Fibroblast of pulmonary artery (primary cell): ENCODE results near the gene FOXE3.
"Not testable (repeated sequence)": the region's sequence is repeated elsewhere in the genome, so short reads cannot be mapped to it uniquely, and the experiment has no call there.

Experiments used
- DNase-seq: peaks from one replicate; pipeline ENCODE4 v3.0.0-alpha.2; 2010; ENCODE audit warnings: low read depth
- H3K4me3 ChIP-seq: replicated peaks from 2 replicates; pipeline ENCODE4 v1.5.1; 2011; ENCODE audit warnings: low read depth, mild to moderate bottlenecking, control low read depth, low read length, moderate library complexity
- TF ChIP-seq, protein P1 (sequence below): IDR thresholded peaks from 2 replicates; pipeline ENCODE4 v1.5.1; 2011; ENCODE audit warnings: mild to moderate bottlenecking, control low read depth, low read length, inconsistent platforms; ENCODE audit errors: missing control alignments

The FOXE3 gene

GRCh38 chr1:47449822-47450552 lies 33.9 kb downstream of the FOXE3 start:
- H3K4me3 ChIP-seq, result no peak overlapping the region
- TF ChIP-seq, protein P1, sequence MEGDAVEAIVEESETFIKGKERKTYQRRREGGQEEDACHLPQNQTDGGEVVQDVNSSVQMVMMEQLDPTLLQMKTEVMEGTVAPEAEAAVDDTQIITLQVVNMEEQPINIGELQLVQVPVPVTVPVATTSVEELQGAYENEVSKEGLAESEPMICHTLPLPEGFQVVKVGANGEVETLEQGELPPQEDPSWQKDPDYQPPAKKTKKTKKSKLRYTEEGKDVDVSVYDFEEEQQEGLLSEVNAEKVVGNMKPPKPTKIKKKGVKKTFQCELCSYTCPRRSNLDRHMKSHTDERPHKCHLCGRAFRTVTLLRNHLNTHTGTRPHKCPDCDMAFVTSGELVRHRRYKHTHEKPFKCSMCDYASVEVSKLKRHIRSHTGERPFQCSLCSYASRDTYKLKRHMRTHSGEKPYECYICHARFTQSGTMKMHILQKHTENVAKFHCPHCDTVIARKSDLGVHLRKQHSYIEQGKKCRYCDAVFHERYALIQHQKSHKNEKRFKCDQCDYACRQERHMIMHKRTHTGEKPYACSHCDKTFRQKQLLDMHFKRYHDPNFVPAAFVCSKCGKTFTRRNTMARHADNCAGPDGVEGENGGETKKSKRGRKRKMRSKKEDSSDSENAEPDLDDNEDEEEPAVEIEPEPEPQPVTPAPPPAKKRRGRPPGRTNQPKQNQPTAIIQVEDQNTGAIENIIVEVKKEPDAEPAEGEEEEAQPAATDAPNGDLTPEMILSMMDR, result peak; percentile 40
- no peak for DNase-seq

GRCh38 chr1:47450606-47451005 lies 34.5 kb downstream of the FOXE3 start:
- TF ChIP-seq, protein P1, result no peak

DNA sequence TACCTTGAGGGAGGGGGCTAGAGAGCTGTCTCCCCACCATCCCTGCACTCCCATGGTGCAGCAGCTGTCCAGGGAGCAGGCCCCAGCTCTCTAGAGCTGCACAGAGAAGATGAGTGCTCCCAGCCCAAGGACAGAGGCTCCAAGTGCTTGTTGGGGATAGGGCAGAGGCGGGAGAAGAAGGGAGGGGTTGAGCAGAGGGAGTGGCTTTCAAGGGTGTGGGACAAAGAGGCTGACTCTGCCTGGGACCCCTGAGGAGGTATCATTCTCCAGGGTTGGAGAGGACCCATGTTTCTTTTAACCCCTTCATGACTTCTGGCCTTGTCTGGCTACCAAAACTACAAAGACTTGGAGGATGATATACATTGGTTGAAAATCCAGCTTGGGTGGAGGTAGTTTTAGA lies 36.3 kb downstream of the FOXE3 start:
- H3K4me3 ChIP-seq, result no peak overlapping the region
- TF ChIP-seq, protein P1, result no peak
- no peak for DNase-seq

More at GRCh38 chr1:47450606-47451005, 34.5 kb downstream of the FOXE3 start:
- no peak overlapping the region for H3K4me3 ChIP-seq
- no peak for DNase-seq

DNA sequence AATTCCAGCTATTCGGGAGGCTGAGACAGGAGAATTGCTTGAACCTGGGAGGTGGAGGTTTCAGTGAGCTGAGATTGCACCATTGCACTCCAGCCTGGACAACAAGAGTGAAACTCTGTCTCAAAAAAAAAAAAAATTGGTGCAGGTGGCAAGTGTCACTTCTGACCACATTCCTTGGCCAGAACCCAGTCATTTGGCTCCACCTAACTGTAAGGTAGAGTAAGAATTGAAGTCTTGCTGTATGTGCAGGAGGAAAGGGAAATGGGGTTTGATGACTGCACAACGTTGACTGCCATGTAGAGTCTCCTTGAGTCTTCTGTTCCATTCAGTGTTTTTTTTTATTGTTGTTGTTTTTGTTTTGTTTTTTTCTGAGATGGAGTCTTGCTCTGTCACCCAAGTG lies 37.8 kb downstream of the FOXE3 start:
- not testable (repeated sequence) for H3K4me3 ChIP-seq, DNase-seq

DNA sequence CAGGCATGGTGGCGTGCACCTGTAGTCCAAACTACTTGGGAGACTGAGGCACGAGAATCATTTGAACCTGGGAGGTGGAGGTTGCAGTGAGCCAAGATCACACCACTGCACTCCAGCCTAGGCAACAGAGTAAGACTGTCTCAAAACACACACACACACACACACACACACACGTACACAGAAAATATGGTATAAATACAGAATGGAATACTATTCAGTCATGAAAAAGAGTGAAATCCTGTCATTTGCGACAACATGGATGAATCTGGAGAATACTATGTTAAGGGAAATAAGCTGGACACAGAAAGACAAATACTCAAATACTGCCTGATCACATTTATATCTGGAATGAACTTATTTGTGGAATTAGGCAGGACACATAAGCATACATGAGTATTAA lies 40.2 kb downstream of the FOXE3 start:
- no peak overlapping the region for H3K4me3 ChIP-seq
- TF ChIP-seq, protein P1, result no peak
- no peak for DNase-seq

GRCh38 chr1:47457547-47457946 lies 41.5 kb downstream of the FOXE3 start:
- H3K4me3 ChIP-seq, DNase-seq: not testable (repeated sequence)

GRCh38 chr1:47459253-47459788 lies 43.2 kb downstream of the FOXE3 start:
- H3K4me3 ChIP-seq, result no peak overlapping the region
- DNase-seq, result no peak
- TF ChIP-seq, protein P1, result no peak

- no peak for DNase-seq
- TF ChIP-seq, protein P1, result no peak
- no peak overlapping the region for H3K4me3 ChIP-seq
Observed at GRCh38 chr1:47460040-47460439, 44.0 kb downstream of the FOXE3 start.
